Spleen (tissue), 7 donors: ENCODE data around the gene SH3BP4.

Source experiments
- POLR2AphosphoS5 ChIP-seq, 3 donors: sonication (generic); formaldehyde crosslinking; IDR thresholded peaks; one replicate each; pipeline ENCODE4 v1.5.1; 2017; ENCODE audit warnings: antibody characterized with exemption in 3 of 3
- TF ChIP-seq, protein P1 (sequence below), 11 experiments: fragments of 200-600 bp in 7 of 11; fragments of 450-650 bp in 4 of 11; sonication (generic) in 4 of 11; IDR thresholded peaks in 8 of 11; conservative IDR thresholded peaks in 3 of 11; 1 replicate in 7 of 11; 2 replicates in 4 of 11; pipeline versions ENCODE4 v1.4.0 to v1.8.0; 2016 to 2021; ENCODE audit warnings: antibody characterized with exemption in 11 of 11, inconsistent platforms in 4 of 11, mild to moderate bottlenecking in 1 of 11
- donor health status: DM: no; HTN: no; CAD: no; lungs with moderate emphysema.
- donor health status: DM: no; HTN: no; CAD: no.
- donor health status: DM: no; HTN: no; CAD: no.

DNA sequence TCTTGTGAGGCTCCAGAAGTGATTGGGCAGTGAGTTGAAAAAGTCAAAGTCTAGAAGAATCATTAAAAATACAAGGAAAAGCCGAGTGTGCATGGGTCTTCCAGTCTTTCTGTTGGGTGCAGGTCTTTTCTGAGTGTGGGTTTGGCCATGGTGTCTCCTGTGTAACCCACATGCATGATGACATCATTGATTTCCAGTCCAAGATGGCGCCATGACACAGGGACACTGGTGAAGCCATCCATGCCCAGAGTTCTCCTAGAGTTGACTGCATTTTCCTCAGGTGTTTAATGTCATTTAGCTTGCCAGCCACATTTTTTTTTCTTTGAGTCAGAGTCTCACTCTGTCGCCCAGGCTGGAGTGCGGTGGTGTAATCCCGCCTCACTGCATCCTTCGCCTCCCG is 35.9 kb downstream of the SH3BP4 start:
- TF ChIP-seq POLR2AphosphoS5 (IDR thresholded peaks at IDR 0.05): no peak
- TF ChIP-seq, protein P1, sequence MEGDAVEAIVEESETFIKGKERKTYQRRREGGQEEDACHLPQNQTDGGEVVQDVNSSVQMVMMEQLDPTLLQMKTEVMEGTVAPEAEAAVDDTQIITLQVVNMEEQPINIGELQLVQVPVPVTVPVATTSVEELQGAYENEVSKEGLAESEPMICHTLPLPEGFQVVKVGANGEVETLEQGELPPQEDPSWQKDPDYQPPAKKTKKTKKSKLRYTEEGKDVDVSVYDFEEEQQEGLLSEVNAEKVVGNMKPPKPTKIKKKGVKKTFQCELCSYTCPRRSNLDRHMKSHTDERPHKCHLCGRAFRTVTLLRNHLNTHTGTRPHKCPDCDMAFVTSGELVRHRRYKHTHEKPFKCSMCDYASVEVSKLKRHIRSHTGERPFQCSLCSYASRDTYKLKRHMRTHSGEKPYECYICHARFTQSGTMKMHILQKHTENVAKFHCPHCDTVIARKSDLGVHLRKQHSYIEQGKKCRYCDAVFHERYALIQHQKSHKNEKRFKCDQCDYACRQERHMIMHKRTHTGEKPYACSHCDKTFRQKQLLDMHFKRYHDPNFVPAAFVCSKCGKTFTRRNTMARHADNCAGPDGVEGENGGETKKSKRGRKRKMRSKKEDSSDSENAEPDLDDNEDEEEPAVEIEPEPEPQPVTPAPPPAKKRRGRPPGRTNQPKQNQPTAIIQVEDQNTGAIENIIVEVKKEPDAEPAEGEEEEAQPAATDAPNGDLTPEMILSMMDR (IDR thresholded peaks at IDR 0.05 in 8 of 11, conservative IDR thresholded peaks at IDR 0.05 in 3 of 11): no peak
